Measurements from ENCODE around the gene PTCD3. TPM values are rescaled to one million over a fixed set of nuclear protein-coding genes. Genes with fewer than 3 reads are reported as not detected.

Gene PTCD3
- total RNA-seq, 4 donors from 2014 or later, result 60.1 to 287 (median 94.3) TPM

GRCh38 chr2:86170449-86170848 is 64.4 kb downstream of the PTCD3 start:
- no peak for TF ChIP-seq POLR2A (IDR thresholded peaks at IDR 0.05)
- TF ChIP-seq CTCF (IDR thresholded peaks at IDR 0.05), result no peak
- Histone ChIP-seq H3K4me1 (no peaks in the 10 kb centered on the region), H3K9me3 (no peaks in the 10 kb centered on the region), H3K36me3 (peaks cover 0 to 73% (median 0%) of the 10 kb centered on the region in 3 donors), H3K27ac (no peak overlapping the region), H3K27me3 (no peaks in the 10 kb centered on the region), H3K4me3 (no peak overlapping the region)
- no peak for DNase-seq

- no peaks in the 10 kb centered on the region for H3K27me3 ChIP-seq
- TF ChIP-seq CTCF (IDR thresholded peaks at IDR 0.05) (no peak), POLR2A (IDR thresholded peaks at IDR 0.05) (no peak)
- no peak for DNase-seq
- H3K27ac ChIP-seq, result no peak overlapping the region
- no peak overlapping the region for H3K4me3 ChIP-seq
- peaks cover 0 to 73% (median 0%) of the 10 kb centered on the region in 3 donors for H3K36me3 ChIP-seq
- no peaks in the 10 kb centered on the region for H3K9me3 ChIP-seq
- H3K4me1 ChIP-seq, result no peaks in the 10 kb centered on the region
Measured at GRCh38 chr2:86171295-86171694, 65.3 kb downstream of the PTCD3 start.

- H3K36me3 ChIP-seq, result peaks cover 0 to 77% (median 0%) of the 10 kb centered on the region in 3 donors
- H3K27me3 ChIP-seq, result no peaks in the 10 kb centered on the region
- no peaks in the 10 kb centered on the region for H3K4me1 ChIP-seq
- H3K4me3 ChIP-seq, result no peak overlapping the region
- no peak overlapping the region for H3K27ac ChIP-seq
- TF ChIP-seq CTCF (IDR thresholded peaks at IDR 0.05) (no peak), POLR2A (IDR thresholded peaks at IDR 0.05) (no peak)
- H3K9me3 ChIP-seq, result no peaks in the 10 kb centered on the region
- DNase-seq, result no peak
Measured at GRCh38 chr2:86172610-86173009, 66.6 kb downstream of the PTCD3 start.

GRCh38 chr2:86174445-86174844 is 68.4 kb downstream of the PTCD3 start:
- no peak for TF ChIP-seq POLR2A (IDR thresholded peaks at IDR 0.05)
- no peak for TF ChIP-seq CTCF (IDR thresholded peaks at IDR 0.05)
- no peak overlapping the region for H3K4me3 ChIP-seq
- no peaks in the 10 kb centered on the region for H3K9me3 ChIP-seq
- no peak overlapping the region for H3K27ac ChIP-seq
- peaks cover 0 to 76% (median 0%) of the 10 kb centered on the region in 3 donors for H3K36me3 ChIP-seq
- no peaks in the 10 kb centered on the region for H3K27me3 ChIP-seq
- no peaks in the 10 kb centered on the region for H3K4me1 ChIP-seq
- DNase-seq, result no peak

- Histone ChIP-seq H3K9me3 (no peaks in the 10 kb centered on the region), H3K27ac (no peak overlapping the region), H3K4me3 (no peak overlapping the region), H3K27me3 (no peaks in the 10 kb centered on the region), H3K36me3 (peaks cover 0 to 78% (median 0%) of the 10 kb centered on the region in 3 donors), H3K4me1 (no peaks in the 10 kb centered on the region)
- DNase-seq, result no peak
- TF ChIP-seq POLR2A (IDR thresholded peaks at IDR 0.05) (no peak), CTCF (IDR thresholded peaks at IDR 0.05) (no peak)
Measured at GRCh38 chr2:86175828-86176227, 69.8 kb downstream of the PTCD3 start.

- Histone ChIP-seq H3K9me3 (no peaks in the 10 kb centered on the region), H3K36me3 (peaks cover 0 to 75% (median 0%) of the 10 kb centered on the region in 3 donors), H3K4me1 (no peaks in the 10 kb centered on the region), H3K27me3 (no peaks in the 10 kb centered on the region), H3K27ac (no peak overlapping the region), H3K4me3 (no peak overlapping the region)
- DNase-seq, result no peak
- TF ChIP-seq CTCF (IDR thresholded peaks at IDR 0.05), result no peak
Measured at GRCh38 chr2:86176597-86176996, 70.6 kb downstream of the PTCD3 start.

All from Peyer's patch (tissue), 4 donors.